Thyroid gland (tissue), 4 donors: Measurements from ENCODE around the gene KRT9. TPM values are rescaled to one million over a fixed set of nuclear protein-coding genes. Genes with fewer than 3 reads are reported as not detected.

Experiments used
- DNase-seq, 2 donors: peaks; one replicate each; pipeline ENCODE4 v3.0.0-alpha.2; 2019
- H3K27ac ChIP-seq, 3 donors: fragments of 200-600 bp; sonication (generic); 1 replicate in 2 of 3; 2 replicates in 1 of 3; pipeline ENCODE4 v1.5.1; 2016 to 2019; ENCODE audit warnings: mild to moderate bottlenecking in 1 of 3, moderate library complexity in 1 of 3
- H3K27me3 ChIP-seq: fragments of 200-600 bp; sonication (generic); one replicate; pipeline ENCODE4 v1.5.1; 2019
- H3K36me3 ChIP-seq, 2 donors: fragments of 200-600 bp; sonication (generic); one replicate each; pipeline ENCODE4 v1.5.1; 2016 to 2019
- H3K4me1 ChIP-seq, 2 donors: fragments of 200-600 bp; sonication (generic); one replicate each; pipeline ENCODE4 v1.5.1; 2017 to 2019
- H3K4me3 ChIP-seq, 3 donors: fragments of 200-600 bp; sonication (generic); replicated peaks in 1 of 3; 1 replicate in 2 of 3; 2 replicates in 1 of 3; pipeline ENCODE4 v1.5.1; 2016; ENCODE audit warnings: mild to moderate bottlenecking in 1 of 3
- H3K9me3 ChIP-seq: fragments of 200-600 bp; sonication (generic); one replicate; pipeline ENCODE4 v1.5.1; 2017
- CTCF ChIP-seq, 6 experiments: fragments of 200-600 bp in 3 of 6; fragments of 450-650 bp in 3 of 6; sonication (generic) in 3 of 6; IDR thresholded peaks; one replicate each; pipeline ENCODE4 v1.5.1; 2016 to 2019; ENCODE audit warnings: antibody characterized with exemption in 6 of 6, mild to moderate bottlenecking in 2 of 6, inconsistent platforms in 1 of 6, moderate library complexity in 1 of 6
- POLR2A ChIP-seq, 2 donors: fragments of 450-650 bp; IDR thresholded peaks; one replicate each; pipeline ENCODE4 v1.6.1; 2017; ENCODE audit warnings: antibody characterized with exemption in 2 of 2, mild to moderate bottlenecking in 2 of 2, moderate library complexity in 1 of 2
- WGBS, 2 donors: methylation state at CpG; one replicate each; pipeline ENCODE4 v1.1.5; 2017; 5-methylcytosine and 5-hydroxymethylcytosine counted together
- intact Hi-C: fragments of 100-400 bp; cut with DNase I; formaldehyde crosslinking; loops from one replicate; pipeline ENCODE4 v1.15.1; 2023
- total RNA-seq, 4 donors: library from RNA; depleted of rRNA; stranded (reverse); fragments of >200 nt; gene quantifications; one replicate each; pipeline ENCODE4 v1.2.3, GENCODE V29; 2016

The KRT9 gene
- total RNA-seq, 4 donors from 2014 or later: not detected

DNA sequence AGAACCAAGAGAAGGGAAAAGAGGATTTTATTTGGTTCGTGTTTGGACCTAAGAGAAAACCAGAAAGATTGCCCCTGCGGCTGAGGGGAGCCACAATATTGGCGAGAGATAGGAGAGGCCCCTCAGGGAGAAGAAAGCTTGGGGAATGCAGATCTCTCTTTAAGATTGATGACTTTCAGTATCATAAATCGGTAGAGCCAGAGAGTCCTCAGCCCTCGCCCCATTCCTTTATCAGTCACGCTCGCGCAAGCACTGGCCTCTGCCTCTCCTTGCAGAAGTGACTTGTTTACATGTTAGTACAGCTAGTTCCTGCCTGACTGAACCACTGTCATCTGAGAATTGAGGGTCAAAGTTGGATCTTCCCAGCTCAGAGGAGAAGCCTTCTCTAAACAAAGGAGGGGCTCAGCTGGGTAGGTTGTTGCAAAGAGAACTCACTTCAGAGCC is 22.2 kb downstream of the KRT9 start:
- Histone ChIP-seq H3K4me3 (no peak overlapping the region), H3K36me3 (no peaks in the 10 kb centered on the region), H3K9me3 (no peaks in the 10 kb centered on the region), H3K27ac (no peak overlapping the region), H3K27me3 (no peaks in the 10 kb centered on the region), H3K4me1 (peaks cover 7 to 14% of the 10 kb centered on the region in 2 donors)
- intact Hi-C loops: loop anchor here (5.0 kb wide), 3 partner anchors 98 to 637 kb away; no protein-coding TSS in a partner anchor
- TF ChIP-seq POLR2A (IDR thresholded peaks at IDR 0.05): no peak
- TF ChIP-seq CTCF (IDR thresholded peaks at IDR 0.05): no peak
- WGBS, 2 donors: 80 to 83% methylated on average over 8 of the region's 8 CpGs
- no peak for DNase-seq

DNA sequence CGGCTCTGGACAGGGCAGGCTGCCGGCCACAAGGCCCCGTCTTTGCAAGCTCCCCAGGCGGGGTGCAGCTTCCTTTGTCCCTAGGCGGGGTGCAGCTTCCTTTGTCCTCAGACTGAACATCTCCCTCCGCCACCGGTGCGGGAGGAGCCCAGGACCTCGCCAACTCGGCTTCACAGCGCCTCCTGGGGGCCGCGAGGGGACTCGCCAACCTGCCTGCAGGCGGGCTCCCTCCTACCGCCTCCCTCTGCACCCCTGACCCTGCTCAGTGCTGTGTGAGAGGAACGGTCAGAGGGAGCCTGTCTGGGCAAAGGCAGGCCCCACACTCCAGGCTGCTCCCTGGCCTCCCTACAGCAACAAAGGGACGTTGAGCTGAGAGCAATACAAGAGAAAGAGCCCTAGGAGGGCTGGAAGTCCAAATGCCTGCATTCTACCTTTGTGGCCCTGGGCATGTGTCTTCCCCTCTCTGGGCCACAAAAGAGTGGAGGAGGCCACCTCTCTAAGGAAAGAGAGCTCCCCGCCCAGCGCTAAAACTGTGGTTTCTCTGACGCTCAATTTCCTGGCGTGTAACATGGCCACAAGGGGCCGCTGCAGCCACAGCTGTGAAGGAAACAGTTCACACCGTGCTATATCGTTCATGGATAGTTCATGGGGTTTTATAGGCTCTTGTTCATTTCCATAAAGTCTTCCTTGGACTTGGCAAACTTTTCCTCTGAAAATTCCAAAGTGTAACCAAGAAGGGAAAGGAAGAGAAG is 22.8 kb downstream of the KRT9 start:
- intact Hi-C loops: loop anchor here (5.0 kb wide), 2 partner anchors 98 to 637 kb away; no protein-coding TSS in a partner anchor
- TF ChIP-seq CTCF (IDR thresholded peaks at IDR 0.05) (peak; percentile 72 to 86 (median 80)), POLR2A (IDR thresholded peaks at IDR 0.05) (no peak)
- Histone ChIP-seq H3K4me3 (peak overlapping the region in 1 of 3 donors; percentile 12), H3K9me3 (no peaks in the 10 kb centered on the region), H3K36me3 (no peaks in the 10 kb centered on the region), H3K27ac (peak overlapping the region in 1 of 3 donors; percentile 25), H3K27me3 (no peaks in the 10 kb centered on the region), H3K4me1 (peaks cover 7 to 14% of the 10 kb centered on the region in 2 donors)
- peak; percentile 74 to 81 for DNase-seq
- 0 to 4% methylated on average over 10 to 12 of the region's 25 CpGs for WGBS, 2 donors

DNA sequence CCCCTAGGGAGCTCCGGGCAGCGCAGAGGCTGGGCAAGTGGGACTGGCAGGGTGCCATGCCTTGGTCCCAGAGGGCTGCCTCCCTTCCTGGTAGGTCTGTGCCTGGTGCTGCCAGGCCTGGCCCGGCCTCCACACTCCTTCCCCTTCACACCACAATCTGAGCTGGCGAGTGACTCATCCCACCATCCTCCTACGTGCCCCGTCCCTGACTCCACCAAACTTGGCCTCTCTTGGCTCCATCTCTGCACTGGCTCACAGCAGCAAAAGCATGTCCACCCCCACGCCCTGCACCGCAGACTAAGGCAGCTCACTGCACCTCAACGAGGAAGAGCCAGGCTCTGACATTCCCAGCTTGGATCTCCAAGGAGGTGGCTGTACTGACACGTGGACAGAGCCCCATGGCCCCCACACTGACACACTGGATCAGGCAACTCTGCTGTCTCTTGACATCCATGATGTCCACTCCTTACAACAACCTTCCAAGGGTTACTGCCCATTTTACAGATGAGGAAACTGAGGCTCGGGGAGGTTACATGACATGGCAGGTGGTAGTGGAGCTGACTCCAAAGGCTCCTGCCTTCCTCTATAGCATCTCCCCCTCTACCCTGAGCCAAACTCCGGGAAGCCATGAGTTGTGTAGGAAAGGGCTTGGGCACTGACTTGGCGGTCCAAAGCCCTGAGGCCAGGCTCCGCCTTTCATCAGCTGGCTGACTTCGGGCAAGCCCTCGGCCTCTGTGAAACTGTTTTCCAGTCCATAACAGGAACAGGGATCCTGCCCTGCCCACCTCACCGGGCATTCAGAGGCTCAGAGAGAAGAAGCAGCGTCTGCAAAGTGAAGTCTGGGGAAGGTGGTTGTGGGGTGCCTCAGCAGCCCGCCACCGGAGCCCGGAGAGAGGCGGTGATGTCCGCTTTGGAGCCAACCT is 23.7 kb downstream of the KRT9 start:
- H3K27me3 ChIP-seq: no peaks in the 10 kb centered on the region
- WGBS, 2 donors: 41 to 45% methylated on average over 18 of the region's 23 CpGs
- H3K4me3 ChIP-seq: peak overlapping the region in 1 of 3 donors; percentile 12
- intact Hi-C loops: loop anchor here (5.0 kb wide), 2 partner anchors 99 to 636 kb away; no protein-coding TSS in a partner anchor
- peak; percentile 10 to 18 for DNase-seq
- H3K27ac ChIP-seq: peak overlapping the region in 1 of 3 donors; percentile 25
- H3K36me3 ChIP-seq: no peaks in the 10 kb centered on the region
- TF ChIP-seq POLR2A (IDR thresholded peaks at IDR 0.05): no peak
- no peak for TF ChIP-seq CTCF (IDR thresholded peaks at IDR 0.05)
- H3K4me1 ChIP-seq: peaks cover 7 to 14% of the 10 kb centered on the region in 2 donors
- no peaks in the 10 kb centered on the region for H3K9me3 ChIP-seq

GRCh38 chr17:41547378-41547841 is 24.4 kb downstream of the KRT9 start:
- intact Hi-C loops: loop anchor here (5.0 kb wide), 2 partner anchors 100 to 635 kb away; no protein-coding TSS in a partner anchor
- Histone ChIP-seq H3K4me3 (no peak overlapping the region), H3K9me3 (no peaks in the 10 kb centered on the region), H3K4me1 (peaks cover 7 to 14% of the 10 kb centered on the region in 2 donors), H3K27me3 (no peaks in the 10 kb centered on the region), H3K36me3 (no peaks in the 10 kb centered on the region), H3K27ac (no peak overlapping the region)
- 74 to 89% methylated on average over 8 to 9 of the region's 9 CpGs for WGBS, 2 donors
- TF ChIP-seq CTCF (IDR thresholded peaks at IDR 0.05) (no peak), POLR2A (IDR thresholded peaks at IDR 0.05) (no peak)
- DNase-seq: no peak
